ENCODE data around the gene RXFP1.

The RXFP1 gene

DNA sequence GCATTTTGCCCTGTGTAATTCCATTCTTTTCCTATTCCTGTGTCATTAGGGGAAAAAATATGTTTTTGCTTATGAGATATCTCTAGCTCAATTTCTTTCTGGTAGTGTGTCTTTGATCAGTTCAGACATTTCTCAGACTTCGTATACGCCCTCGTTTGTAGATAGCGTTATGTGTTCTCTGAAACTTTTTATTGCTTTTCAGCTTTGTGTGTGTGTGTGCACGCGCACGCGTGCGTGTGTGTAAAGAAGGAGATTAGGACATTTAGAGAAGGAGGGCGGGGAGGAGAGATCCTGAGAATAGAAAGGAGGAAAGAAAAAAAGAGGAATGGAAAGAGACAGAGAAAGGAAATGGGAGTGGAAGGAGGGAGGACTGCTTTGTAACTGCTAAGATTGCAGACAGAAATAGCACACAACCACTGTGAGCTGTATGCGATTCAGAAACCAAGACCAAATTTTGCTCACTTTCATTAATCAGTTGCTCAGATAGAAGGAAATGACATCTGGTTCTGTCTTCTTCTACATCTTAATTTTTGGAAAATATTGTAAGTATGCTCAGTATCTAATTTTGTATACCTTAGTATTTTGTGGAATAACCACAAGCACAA, at the start of gene RXFP1:
Gene RXFP1 (plus strand): TSS at position 399 of the 605 bp plus-strand sequence. CDS start 95 bp downstream, at position 494.
- DNase-seq (ENCODE audit: low spot score), result no peak

GRCh38 chr4:158481811-158482210, 39.9 kb upstream of the RXFP1 start:
- DNase-seq (ENCODE audit: low spot score), result no peak

DNA sequence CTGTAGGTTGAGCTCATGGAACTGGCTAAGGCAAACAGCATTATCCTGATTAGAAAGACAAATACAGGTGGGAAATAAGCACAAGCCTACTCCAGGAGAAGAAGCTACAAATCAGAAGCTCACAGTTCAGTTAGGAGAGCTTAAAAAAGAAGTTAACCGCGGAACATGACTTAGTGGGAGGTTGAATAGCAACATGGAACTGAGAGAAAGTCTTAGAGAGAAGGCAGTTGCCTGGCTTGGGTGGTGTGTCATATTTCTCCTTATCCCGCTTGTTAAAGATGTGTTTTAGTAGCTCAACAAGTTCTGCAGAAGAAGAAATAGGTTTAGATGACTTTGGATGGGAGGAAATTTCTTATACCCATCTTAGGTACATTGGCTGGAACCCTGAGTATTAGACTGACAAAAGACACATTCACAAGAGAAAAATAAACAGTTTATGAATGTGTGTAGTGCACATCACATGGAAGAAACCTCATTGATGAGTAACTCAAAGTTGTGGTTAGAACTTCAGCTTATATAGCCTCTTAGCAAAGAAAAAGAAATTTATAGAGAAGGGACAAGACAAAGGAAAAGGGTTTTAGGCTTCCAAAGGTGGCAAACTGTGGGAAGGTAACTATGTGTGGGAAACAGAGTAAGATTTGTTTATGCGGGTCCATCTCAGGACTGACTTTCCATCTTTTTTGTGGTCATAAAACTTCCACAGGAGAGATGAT, 37.4 kb upstream of the RXFP1 start:
- no peak for DNase-seq (ENCODE audit: low spot score)

GRCh38 chr4:158490629-158491028, 31.1 kb upstream of the RXFP1 start:
- DNase-seq (ENCODE audit: low spot score), result no peak

DNA sequence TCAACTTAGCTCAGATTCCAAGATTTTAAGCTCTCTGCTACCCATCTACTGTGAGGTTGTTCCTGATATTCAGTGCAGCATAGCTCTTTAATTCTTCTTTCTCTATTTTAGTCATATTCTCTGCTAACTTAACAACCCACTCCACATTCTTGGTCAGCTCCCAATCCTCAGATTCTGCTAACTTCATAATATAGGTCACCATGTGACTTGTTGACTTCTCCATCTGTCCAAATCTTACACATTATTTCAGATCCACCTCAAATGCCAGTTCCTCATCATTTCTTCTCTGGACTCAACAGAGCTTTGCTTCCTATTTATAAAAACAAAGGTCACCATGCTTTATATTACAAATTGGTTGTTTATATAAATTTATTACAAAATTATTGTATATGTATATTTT, 29.3 kb upstream of the RXFP1 start:
- no peak for DNase-seq (ENCODE audit: low spot score)

- DNase-seq (ENCODE audit: low spot score), result peak; percentile 5
These were observed 25.5 kb upstream of the RXFP1 start for GRCh38 chr4:158496030-158496741.

GRCh38 chr4:158500054-158500453, 21.6 kb upstream of the RXFP1 start:
- DNase-seq (ENCODE audit: low spot score), result no peak

DNA sequence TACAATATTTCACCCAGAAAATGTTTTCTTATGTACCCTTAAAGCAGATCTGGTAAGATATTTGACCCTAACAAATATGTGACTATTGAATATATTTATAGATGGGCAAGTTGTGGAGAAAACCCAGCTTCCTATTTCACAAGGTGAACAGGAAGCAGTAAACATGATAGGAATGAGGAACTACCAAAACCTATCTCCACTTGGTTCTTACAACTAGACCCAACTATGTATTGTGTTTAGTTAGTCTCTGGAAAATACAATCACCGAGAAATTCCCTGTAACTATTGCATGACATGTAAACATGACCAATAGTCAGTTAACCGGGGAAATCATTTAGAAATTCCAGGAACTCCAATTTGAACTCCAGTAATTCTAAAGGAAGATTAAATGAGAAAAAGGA, 8.4 kb upstream of the RXFP1 start:
- no peak for DNase-seq (ENCODE audit: low spot score)

- DNase-seq (ENCODE audit: low spot score), result no peak
These were observed 2.5 kb upstream of the RXFP1 start for GRCh38 chr4:158519226-158519625.

DNA sequence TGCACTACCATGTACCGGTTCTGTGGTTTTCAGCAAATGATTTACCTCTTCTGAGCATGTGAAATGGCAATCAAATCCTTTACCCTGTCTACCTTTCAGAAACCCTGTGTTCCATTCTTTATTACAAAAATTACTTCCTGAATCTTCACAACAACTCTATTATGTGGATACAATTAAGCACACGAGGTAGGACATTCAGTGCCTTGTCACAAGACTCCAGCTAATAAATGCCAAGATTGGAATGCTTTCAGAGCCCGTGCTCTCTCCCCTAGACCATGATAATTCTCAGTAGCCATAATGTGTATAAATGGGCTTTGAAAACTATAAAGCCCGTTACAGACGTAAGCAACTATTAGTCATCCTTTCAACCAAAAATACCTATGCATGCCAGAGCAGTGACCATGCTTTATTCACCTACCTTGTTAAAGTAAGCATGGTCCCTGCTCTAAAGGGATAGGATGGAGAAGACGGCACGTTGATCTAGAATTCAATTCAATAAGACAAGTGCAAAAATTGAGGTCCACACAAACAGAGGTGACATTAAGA, 2.4 kb downstream of the RXFP1 start:
- DNase-seq (ENCODE audit: low spot score), result no peak

DNA sequence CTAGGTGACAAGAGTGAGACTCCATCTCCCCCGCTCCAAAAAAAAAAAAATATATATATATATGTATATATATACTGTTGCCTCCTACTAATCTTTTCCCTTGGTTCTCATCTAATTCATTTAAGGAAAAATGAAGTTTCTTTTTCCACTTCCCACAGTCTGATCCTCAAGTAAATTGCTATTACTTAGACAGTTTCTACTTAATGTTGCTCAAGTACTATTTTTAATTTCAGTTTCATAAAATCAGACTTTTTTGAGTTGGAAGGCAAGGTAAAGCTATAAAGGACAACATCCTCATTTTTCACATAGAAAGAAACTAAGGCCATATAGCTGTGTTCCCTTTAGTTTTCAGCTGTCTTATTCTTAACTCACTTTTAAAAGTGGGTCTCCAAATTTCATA, 5.8 kb downstream of the RXFP1 start:
- DNase-seq (ENCODE audit: low spot score), result no peak

GRCh38 chr4:158529505-158529904, 7.8 kb downstream of the RXFP1 start:
- no peak for DNase-seq (ENCODE audit: low spot score)

DNA sequence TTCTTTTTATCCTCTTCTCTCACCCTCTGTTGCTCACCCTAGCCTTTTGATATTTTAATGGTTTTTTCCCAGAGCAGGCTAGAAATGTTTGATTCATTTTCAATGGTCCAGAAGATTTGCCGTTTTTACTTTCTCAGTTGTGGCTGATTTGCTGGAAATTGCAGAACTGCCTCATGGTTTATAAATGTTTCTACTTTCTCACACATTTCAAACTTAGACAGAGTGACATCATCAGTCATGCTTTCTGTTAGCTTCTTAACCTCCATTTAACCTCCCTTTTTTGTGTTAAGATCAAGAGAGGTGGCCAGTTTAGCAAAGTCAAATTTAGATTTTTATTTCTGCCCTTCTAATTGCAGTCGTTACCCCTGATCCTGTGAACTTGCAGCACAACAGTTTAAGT, 8.7 kb downstream of the RXFP1 start:
- no peak for DNase-seq (ENCODE audit: low spot score)

DNA sequence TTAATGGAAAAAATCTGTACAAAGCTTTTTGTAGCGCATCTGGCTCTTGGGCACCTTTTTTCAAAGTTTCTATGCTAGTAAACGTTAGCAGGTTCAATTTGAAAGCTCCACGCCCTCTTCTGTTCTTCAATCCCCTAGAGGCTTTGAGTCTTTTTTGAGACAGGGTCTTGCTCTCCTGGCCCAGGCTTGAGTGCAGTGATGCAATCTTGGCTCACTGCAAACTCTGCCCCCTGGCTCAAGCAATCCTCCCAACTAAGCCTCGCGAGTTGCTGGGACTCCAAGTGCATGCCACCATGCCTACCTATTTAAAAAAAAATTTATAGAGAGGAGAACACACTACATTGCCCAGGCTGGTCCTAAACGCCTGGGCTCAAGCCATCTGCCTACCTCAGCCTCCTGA, 9.2 kb downstream of the RXFP1 start:
- DNase-seq (ENCODE audit: low spot score), result no peak

DNA sequence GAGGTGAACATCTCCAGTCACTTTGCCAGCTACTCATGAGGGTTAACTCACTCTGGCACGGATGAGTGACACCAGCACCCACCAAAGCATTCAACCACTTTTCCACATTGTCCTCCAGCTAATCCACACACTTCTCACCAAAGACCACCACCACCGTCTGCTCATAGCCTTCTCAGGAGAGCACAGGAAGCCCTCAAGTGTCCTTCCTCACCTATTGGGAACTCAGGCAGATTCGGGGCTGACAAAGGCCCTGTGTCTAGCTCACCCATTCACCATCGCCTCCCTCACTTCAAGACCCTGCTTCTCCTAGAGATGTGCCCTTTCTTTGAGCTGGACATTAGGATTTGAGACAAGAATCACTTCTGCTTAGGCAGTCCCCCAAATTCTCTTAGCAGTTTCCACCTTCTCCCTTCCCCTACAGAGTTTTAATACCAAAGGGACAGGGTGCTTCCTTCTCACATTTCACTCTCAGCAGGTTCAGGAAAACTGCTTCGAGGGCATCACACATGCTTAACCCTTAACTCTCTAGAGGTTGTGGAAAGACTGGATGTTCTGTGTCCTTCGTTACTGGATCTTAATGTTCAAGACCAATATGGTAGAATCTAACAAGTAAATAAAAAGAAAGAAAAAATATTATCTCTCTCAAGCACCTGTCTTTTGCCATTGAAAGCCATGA, 11.0 kb downstream of the RXFP1 start:
- DNase-seq (ENCODE audit: low spot score), result no peak

DNA sequence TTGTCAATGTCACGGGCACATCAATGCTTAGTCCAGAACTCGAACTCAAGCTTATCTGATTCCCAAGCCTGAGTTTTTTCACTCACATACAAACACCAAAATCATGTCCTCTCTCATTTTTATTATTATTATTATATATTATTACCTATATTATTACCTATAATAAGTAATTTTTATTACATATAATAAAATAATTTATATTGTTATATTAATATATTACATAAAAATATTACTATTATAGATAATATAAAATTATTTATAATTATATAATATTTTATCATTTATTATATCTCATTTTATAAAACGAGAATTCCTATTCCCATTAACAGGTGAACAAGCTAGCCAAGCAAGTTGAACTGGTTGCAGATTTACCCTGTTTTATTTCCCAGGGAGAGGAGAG, 13.0 kb downstream of the RXFP1 start:
- DNase-seq (ENCODE audit: low spot score), result no peak

GRCh38 chr4:158535130-158535614, 13.5 kb downstream of the RXFP1 start:
- no peak for DNase-seq (ENCODE audit: low spot score)

DNA sequence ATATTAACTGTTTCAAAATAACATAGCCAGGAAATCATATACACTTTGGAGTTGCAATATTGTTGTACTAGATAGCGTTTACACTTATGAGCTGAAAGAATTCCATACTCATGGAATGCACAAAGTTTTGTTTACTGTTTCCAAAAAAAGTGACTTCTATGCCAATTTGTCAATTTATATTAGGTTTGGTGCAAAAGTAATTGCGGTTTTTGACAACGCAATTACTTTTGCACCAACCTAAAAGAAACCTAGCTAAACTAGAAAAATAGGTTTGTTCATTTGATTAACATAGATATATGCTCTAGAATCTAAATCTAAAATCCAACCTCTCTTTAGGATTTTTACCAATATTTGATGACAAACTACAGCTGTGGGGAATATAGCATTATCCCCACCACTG, 15.2 kb downstream of the RXFP1 start:
- no peak for DNase-seq (ENCODE audit: low spot score)

DNA sequence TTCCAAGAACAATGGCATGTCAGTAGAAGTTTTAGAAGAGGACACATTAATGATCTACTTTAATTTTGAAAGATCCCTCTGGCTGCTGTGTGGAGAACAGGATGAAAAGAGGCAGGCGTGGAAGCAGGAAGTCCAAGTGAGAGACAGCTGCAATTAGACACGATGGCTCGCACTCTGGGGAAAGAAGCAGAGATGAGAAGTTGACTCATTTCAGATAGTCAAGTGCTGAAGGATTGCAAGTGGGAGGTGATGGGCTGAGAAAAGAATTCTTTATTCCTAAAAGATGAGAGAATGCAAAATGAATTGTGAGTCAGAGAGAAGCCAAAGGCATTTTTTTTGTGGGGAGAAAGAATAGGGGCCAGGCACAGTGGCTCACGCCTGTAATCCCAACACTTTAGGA, 16.5 kb downstream of the RXFP1 start:
- no peak for DNase-seq (ENCODE audit: low spot score)

- no peak for DNase-seq (ENCODE audit: low spot score)
These were observed 17.2 kb downstream of the RXFP1 start for GRCh38 chr4:158538911-158539310.

DNA sequence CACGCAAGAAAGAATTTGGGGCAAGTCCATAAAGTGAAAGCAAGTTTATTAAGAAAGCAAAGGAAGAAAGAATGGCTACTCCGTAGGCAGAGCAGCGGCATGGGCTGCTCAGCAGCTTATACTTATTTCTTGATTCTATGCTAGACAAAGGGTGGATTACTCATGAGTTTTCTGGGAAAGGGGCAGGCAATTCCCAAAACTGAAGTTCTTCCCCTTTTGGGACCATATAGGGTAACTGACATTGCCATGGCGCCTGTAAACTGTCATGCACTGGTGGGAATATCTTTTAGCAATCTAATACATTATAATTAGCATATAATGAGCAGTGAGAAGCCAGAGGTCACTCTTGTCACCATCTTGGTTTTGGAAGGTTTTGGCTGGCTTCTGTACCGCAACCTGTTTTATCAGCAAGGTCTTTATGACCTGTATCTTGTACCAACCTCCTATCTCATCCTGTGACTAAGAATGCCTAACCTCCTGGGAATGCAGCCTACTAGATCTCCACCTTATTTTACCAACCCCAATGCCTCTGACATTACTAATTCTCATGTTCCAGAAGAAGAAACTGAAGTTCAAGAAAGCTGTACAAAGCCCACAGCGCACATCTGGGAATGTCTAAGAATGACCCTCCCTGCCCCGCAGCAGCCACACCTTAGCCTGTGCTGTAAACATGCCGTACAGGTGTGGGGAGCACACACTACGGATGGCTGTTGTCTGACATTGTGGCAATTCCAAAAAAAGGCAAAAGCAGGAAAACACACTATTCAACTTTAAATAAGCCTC, 18.6 kb downstream of the RXFP1 start:
- no peak for DNase-seq (ENCODE audit: low spot score)

- no peak for DNase-seq (ENCODE audit: low spot score)
These were observed 19.8 kb downstream of the RXFP1 start for GRCh38 chr4:158541506-158541905.
